Inflammatory macrophage (primary cell): ENCODE measurements around the gene RNF214.
"Not testable (repeated sequence)": the region's sequence is repeated elsewhere in the genome, so short reads cannot be mapped to it uniquely, and the experiment has no call there.

ENCODE experiments used
- DNase-seq, 2 donors: peaks; one replicate each; pipeline ENCODE4 v3.0.0-alpha.2; 2020 to 2022

Gene RNF214

DNA sequence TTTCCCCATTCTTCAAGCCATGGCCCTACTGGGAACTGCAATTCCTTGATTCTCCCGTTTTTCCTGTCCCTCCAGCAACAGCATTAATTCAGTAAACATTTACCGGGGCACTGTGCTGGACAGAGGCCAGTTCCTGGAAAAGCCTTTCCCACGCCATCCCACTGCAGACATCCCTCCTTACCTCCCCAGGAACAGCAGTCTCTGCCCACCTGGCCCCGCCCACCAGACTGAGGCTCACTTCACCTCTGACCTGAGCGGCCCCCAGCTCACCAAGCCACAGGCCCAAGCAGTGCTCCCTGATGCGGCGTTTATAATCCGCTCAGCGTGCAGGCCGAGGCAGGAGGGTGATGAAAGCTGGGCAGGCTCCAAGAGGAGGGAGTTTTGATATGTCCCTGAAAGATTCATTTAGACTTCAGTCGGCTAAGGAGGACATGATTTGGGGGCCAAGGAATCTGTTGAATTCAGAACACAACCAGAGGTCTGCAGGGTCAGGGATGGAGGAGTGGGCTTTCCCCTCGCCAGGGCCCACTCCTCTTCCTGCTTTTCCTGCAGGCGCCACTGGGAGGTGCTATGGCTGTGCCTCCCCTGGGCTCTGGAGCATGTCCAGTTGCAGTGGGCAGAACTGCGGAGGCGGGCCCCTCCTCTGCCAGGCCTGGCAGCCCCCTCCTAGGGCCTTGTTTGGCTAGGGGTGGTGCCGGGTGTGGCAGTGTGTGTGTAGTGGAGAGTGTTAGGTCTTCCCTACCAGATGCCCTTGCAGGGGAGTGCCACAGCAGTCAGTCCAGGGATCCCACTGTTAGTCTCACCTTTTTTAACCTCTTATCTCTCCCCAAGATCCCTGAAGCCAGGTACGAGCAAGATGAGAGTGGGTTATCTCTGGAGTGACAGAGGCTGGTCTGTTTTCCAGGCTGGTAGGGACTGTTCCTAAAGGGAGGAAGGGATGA, 34.7 kb upstream of the RNF214 start:
- no peak for DNase-seq

- DNase-seq = no peak
Observed at GRCh38 chr11:117198613-117199012, 33.9 kb upstream of the RNF214 start.

GRCh38 chr11:117199053-117199915, 33.2 kb upstream of the RNF214 start, which contains the start of gene TAGLN:
Gene TAGLN (plus strand): TSS chr11:117199370. CDS start chr11:117203014, 3,644 bp downstream.
- no peak for DNase-seq

- no peak for DNase-seq
Observed at GRCh38 chr11:117199916-117200812, 32.3 kb upstream of the RNF214 start.

- DNase-seq = no peak
Observed at GRCh38 chr11:117200813-117201657, 31.4 kb upstream of the RNF214 start.

GRCh38 chr11:117201658-117202305, 30.7 kb upstream of the RNF214 start:
- no peak for DNase-seq

DNA sequence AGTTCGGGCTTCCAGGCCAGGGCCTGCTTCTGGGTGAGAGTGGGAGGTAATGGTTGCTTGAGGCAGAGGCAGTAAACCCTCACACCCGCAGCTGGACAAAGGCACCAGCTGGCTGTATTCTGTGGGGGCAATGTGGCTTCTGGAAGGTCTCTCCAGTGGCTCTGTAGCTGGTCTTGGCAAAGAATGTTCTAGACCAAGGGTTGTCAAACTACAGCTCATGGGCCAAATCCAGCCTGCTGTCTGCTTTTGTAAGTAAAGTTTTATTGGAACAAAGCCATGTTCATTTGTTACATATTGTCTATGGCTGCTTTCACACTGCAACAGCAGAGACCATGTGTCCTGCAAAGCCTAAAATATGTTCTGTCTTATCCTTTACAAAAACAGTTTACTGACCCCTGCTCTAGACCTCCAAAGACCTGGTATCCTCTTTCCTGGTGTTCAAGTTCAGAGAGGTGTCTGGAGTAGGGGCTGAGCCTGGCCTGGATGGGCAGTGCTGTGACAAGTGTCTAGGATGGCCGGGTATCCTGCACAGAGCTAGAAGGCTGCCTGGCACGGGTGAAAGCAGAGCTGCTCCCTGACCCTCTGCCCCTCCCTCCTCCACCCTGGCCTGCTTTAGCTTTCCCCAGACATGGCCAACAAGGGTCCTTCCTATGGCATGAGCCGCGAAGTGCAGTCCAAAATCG, 29.9 kb upstream of the RNF214 start:
- no peak for DNase-seq

GRCh38 chr11:117203069-117203407, 29.4 kb upstream of the RNF214 start:
- DNase-seq = no peak

DNA sequence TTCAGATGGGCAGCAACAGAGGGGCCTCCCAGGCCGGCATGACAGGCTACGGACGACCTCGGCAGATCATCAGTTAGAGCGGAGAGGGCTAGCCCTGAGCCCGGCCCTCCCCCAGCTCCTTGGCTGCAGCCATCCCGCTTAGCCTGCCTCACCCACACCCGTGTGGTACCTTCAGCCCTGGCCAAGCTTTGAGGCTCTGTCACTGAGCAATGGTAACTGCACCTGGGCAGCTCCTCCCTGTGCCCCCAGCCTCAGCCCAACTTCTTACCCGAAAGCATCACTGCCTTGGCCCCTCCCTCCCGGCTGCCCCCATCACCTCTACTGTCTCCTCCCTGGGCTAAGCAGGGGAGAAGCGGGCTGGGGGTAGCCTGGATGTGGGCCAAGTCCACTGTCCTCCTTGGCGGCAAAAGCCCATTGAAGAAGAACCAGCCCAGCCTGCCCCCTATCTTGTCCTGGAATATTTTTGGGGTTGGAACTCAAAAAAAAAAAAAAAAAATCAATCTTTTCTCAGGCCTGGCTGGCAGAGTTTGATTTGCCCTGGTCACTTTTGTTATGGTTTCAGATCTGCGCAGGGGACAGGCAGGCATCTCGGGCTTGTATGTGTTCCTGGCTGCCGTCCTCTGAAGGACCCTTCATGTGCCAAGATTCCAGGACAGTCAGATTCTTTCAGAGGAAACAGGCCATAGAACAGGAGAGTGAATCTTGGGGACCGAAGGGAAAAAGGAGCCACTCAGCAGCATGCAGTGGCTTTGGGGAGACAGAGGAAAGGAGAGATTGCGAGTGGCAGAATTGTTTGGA, 28.0 kb upstream of the RNF214 start:
- DNase-seq = no peak

DNA sequence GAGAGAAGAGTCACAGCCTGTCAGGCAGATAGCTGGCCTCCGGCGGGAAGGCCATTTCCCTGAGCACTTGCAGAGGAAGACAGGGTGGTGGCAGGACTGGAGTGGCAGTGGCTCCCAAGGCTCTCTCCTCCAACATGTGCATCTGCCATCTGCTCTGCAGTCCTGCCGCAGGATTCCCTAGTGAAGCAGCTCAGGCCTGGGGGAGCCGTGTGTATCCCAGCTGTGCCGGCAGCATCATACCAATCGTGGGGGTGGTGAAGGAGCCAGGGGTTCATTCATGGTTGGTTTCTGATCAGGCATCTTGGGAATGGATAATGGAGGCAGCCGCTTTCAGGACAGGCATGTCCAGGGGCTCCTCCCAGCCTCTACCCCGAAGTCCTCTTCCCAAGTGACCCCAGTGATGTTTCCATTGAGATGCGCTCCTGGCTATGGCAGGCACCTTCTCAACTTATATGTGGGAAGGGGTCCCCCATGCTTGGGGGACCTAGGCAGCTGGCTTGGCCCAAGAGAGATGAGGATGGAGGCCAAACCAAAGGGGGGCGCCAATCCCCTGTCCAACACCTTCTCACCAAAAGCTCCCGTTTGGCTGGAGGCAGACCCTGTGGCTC, 27.2 kb upstream of the RNF214 start:
- no peak for DNase-seq

DNA sequence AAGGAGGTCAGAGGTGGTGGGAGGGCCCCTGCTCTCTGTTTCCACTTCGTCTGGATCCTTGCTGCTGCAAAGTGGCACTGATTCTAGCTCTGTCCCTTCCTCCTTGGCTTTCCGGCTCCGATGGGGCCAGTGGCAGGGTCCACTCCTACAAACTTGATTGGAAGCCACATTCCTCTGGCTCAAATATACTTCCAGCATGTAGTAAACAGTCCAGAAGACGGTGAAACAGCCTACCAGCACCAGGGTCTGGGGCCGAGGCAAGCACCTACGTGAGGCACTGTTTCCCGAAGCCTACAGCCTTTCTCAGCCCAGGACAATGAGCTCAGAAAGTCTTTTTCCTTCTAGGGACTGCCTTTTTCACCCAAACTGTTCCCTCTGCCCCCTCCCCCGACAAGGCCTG, 26.4 kb upstream of the RNF214 start:
- not testable (repeated sequence) for DNase-seq

- DNase-seq = not testable (repeated sequence)
Observed at GRCh38 chr11:117206859-117207258, 25.6 kb upstream of the RNF214 start.

DNA sequence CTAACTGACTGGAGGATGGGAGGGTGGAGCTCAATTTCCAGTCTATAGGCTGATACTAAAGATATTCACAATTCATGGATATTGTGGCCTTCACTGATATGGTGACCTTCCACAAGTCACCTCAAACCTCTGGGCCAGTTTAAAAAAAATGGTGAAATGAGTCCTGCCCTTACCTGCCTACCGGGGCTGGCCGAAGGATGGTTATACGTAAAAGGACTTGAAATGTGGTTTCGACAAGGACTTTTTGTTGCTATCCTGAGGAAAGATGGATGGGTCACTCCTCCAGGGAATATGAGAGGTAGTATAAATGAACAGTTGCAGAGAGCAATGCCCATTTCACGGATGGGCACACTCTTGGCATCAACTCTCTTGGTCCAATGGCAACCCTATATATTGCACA, 25.0 kb upstream of the RNF214 start:
- DNase-seq = not testable (repeated sequence)

- DNase-seq = not testable (repeated sequence)
Observed at GRCh38 chr11:117208710-117209109, 23.8 kb upstream of the RNF214 start.

DNA sequence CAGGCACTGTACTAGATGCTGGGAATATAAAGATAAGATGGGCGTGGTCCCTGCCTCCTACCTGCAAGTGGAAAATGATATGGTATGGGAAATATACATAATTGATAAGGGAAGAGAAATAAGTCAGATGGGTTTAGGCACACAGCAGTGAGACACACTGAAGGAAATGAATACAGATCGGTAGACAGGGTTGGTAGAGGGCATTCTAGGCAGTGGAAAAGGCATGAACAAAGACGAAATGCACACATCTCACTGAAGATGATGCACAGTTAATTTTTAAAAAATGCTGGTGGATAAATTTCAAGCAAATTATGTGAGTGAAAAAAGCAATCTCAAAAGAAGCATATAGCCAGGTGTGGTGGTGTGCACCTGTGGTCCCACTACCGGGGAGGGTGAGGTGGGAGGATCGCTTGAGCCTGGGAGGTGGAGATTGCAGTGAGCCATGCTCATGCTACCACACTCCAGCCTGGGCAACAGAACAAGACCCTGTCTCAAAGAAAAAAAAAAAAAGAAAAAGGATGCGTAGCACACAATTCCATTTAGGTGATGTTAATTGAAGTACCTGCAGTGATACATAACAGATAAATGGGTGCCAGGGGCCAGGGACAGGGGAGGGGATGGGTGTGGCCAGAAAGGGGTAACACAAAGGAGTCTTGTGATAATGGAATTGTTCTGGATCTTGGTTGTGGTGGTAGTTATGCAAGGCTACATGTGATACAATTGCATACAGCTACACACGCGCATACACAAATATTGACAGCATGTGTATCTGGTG, 22.9 kb upstream of the RNF214 start:
- DNase-seq = peak; percentile 30 to 33

- DNase-seq = no peak
Observed at GRCh38 chr11:117210620-117211019, 21.9 kb upstream of the RNF214 start.

DNA sequence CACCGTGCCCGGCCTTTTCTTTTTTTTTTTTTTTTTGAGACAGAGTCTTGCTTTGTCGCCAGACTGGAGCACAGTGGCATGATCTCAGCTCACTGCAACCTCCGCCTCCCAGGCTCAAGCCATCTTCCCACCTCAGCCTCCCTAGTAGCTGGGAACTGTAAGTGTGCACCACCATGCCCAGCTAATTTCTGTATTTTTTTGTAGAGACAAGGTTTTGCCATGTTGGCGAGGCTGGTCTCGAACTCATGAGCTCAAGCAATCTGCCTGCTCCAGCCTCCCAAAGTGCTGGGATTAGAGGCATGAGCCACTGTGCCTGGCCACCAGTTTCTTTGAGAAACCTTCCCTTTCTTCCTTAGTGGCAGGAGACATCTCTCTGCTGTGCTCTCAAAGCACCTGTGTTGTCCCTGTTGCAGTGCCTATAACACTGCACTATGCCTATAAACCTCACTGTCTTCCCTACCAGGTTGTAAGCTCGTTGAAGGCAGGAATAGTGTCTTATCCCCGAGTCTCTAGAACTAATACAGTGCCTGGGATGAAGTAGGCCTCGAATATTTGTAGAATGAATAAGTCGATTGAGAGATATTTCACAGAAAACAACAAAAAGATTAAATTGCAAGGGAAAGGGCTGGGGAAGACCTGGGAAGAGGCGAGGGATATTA, 19.6 kb upstream of the RNF214 start:
- no peak for DNase-seq
